Measurements from ENCODE around the gene ITIH4. TPM values are rescaled to one million over a fixed set of nuclear protein-coding genes. Genes with fewer than 3 reads are reported as not detected.

The ITIH4 gene
- total RNA-seq, 1 experiment from 2014 or later, result 4.1 TPM

DNA sequence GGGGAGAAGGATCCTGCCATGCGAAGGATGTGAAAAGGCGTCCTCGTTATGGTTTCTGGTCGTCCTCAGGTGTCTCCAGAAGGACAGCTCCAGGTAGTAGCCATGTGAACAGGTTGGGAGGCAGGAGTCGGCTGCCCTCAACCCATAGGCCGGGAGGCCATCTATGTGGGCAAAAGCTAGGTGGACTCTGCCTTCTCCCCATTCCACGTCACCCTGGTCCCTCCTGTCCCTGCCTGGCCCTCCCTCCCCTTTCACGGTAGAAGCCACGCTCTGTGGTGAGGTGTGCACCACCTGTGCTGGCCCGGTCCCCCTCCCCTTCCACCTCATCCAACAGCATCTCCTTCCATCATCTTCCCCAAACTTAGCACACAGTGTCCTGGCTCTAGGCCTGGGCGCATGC lies 19.5 kb downstream of the ITIH4 start:
- Mint-ChIP-seq H3K4me1 (ENCODE audit: low read depth, unreplicated experiment) (no peaks in the 10 kb centered on the region), H3K4me3 (ENCODE audit: unreplicated experiment) (no peak overlapping the region), H3K36me3 (ENCODE audit: insufficient read depth, unreplicated experiment) (no peaks in the 10 kb centered on the region), H3K9me3 (ENCODE audit: unreplicated experiment) (no peaks in the 10 kb centered on the region), H3K27me3 (ENCODE audit: insufficient read depth, unreplicated experiment) (no peaks in the 10 kb centered on the region), H3K27ac (ENCODE audit: unreplicated experiment) (no peak overlapping the region)
- CTCF ChIA-PET, result no interaction called here
- no peak overlapping the region for H3K4me3 ChIP-seq (ENCODE audit: low read depth, low read length)
- intact Hi-C loops (cut with micrococcal nuclease; ENCODE audit: unreplicated experiment), result no loop called here
- no peaks in the 10 kb centered on the region for H3K4me1 ChIP-seq
- POLR2A ChIA-PET, result no interaction called here
- BruUV-seq (replicated peaks), result no TSS peak
- H3K9me3 ChIP-seq, result no peaks in the 10 kb centered on the region
- H3K36me3 ChIP-seq (ENCODE audit: control insufficient read depth, insufficient read depth, low read length), result no peaks in the 10 kb centered on the region
- TF ChIP-seq, protein P1, sequence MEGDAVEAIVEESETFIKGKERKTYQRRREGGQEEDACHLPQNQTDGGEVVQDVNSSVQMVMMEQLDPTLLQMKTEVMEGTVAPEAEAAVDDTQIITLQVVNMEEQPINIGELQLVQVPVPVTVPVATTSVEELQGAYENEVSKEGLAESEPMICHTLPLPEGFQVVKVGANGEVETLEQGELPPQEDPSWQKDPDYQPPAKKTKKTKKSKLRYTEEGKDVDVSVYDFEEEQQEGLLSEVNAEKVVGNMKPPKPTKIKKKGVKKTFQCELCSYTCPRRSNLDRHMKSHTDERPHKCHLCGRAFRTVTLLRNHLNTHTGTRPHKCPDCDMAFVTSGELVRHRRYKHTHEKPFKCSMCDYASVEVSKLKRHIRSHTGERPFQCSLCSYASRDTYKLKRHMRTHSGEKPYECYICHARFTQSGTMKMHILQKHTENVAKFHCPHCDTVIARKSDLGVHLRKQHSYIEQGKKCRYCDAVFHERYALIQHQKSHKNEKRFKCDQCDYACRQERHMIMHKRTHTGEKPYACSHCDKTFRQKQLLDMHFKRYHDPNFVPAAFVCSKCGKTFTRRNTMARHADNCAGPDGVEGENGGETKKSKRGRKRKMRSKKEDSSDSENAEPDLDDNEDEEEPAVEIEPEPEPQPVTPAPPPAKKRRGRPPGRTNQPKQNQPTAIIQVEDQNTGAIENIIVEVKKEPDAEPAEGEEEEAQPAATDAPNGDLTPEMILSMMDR (IDR thresholded peaks at IDR 0.05; ENCODE audit: insufficient read depth in 1 of 2, low read depth in 1 of 2, low read length in 1 of 2, severe bottlenecking in 1 of 2, unreplicated experiment in 1 of 2), result no peak
- H3K27me3 ChIP-seq (replicated peaks; ENCODE audit: control insufficient read depth, insufficient read depth, low read length), result no peaks in the 10 kb centered on the region
- no peak for DNase-seq

DNA sequence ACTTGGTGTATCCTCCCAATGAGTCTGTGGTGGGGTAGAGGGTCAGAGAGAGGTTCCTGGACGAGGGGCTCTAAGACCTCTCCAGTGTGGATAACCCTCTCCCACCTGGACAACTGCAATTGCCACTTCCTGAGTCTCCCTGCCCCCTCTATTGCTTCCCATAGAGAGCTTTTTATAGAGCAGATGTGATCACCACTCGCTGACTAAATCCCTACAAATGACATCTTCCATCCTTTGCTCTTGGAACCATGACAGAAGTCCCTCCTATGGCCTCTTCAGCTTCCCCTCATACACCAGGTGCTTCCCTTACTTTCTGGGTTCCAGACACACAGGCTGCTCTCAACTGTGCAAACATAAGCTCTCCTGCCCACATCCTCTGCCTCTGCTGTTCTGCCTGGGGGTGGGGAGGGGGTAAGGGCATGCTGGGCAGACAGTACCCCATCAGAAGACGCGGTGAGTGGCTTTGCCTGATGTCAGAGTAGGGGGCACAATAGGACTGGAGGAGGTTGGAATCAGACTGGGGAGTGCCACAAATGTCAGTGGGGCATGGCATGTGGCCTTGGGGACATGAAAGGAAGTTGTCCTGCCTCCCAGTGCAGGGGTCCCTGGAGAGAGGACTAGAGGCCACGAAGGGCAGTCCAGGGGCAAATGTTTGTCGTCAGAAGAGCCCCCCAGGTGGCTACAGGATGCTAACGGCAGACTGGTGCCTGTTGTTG lies 20.7 kb downstream of the ITIH4 start:
- no peak for DNase-seq
- H3K27me3 ChIP-seq (replicated peaks; ENCODE audit: control insufficient read depth, insufficient read depth, low read length), result no peaks in the 10 kb centered on the region
- no peak overlapping the region for H3K4me3 ChIP-seq (ENCODE audit: low read depth, low read length)
- H3K9me3 ChIP-seq, result no peaks in the 10 kb centered on the region
- ChIA-PET CTCF (interaction anchor here (0.6 kb wide), 1 partner anchor 73 kb away, joined by 3 read pairs; no protein-coding TSS in a partner anchor), POLR2A (no interaction called here)
- no TSS peak for BruUV-seq (replicated peaks)
- Mint-ChIP-seq H3K9me3 (ENCODE audit: unreplicated experiment) (no peaks in the 10 kb centered on the region), H3K27me3 (ENCODE audit: insufficient read depth, unreplicated experiment) (no peaks in the 10 kb centered on the region), H3K36me3 (ENCODE audit: insufficient read depth, unreplicated experiment) (no peaks in the 10 kb centered on the region), H3K4me1 (ENCODE audit: low read depth, unreplicated experiment) (no peaks in the 10 kb centered on the region), H3K27ac (ENCODE audit: unreplicated experiment) (no peak overlapping the region), H3K4me3 (ENCODE audit: unreplicated experiment) (no peak overlapping the region)
- H3K4me1 ChIP-seq, result no peaks in the 10 kb centered on the region
- TF ChIP-seq, protein P1 (IDR thresholded peaks at IDR 0.05; ENCODE audit: insufficient read depth in 1 of 2, low read depth in 1 of 2, low read length in 1 of 2, severe bottlenecking in 1 of 2, unreplicated experiment in 1 of 2), result no peak
- H3K36me3 ChIP-seq (ENCODE audit: control insufficient read depth, insufficient read depth, low read length), result no peaks in the 10 kb centered on the region
- intact Hi-C loops (cut with micrococcal nuclease; ENCODE audit: unreplicated experiment), result no loop called here

DNA sequence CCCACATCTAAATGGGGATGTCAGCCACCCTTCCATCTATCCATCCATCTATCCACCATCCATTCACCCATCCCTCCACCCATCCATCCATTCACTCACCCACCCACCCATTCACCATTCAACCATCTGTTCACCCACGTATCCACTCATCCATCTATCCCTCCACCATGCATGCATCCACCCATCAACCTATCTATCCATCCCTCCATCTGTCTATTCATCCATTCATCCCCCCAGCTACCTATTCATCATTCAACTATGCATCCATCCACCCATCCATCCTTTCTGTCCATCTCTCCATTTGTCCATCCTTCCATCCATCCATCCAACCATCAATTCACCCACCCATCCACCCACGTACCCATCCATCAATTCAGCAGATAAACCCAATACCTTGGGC lies 21.3 kb downstream of the ITIH4 start:
- no peaks in the 10 kb centered on the region for H3K36me3 Mint-ChIP-seq (ENCODE audit: insufficient read depth, unreplicated experiment)
- H3K9me3 Mint-ChIP-seq (ENCODE audit: unreplicated experiment), result no peaks in the 10 kb centered on the region
- intact Hi-C loops (cut with micrococcal nuclease; ENCODE audit: unreplicated experiment), result no loop called here
- H3K27ac Mint-ChIP-seq (ENCODE audit: unreplicated experiment), result no peak overlapping the region
- ChIA-PET CTCF (interaction anchor here (0.9 kb wide), 1 partner anchor 12 kb away, joined by 3 read pairs; no protein-coding TSS in a partner anchor), POLR2A (no interaction called here)
- H3K27me3 Mint-ChIP-seq (ENCODE audit: insufficient read depth, unreplicated experiment), result no peaks in the 10 kb centered on the region
- Histone ChIP-seq H3K27me3 (replicated peaks; ENCODE audit: control insufficient read depth, insufficient read depth, low read length) (no peaks in the 10 kb centered on the region), H3K36me3 (ENCODE audit: control insufficient read depth, insufficient read depth, low read length) (no peaks in the 10 kb centered on the region), H3K9me3 (no peaks in the 10 kb centered on the region), H3K4me1 (no peaks in the 10 kb centered on the region), H3K4me3 (ENCODE audit: low read depth, low read length) (no peak overlapping the region)
- H3K4me3 Mint-ChIP-seq (ENCODE audit: unreplicated experiment), result no peak overlapping the region
- DNase-seq, result no peak
- H3K4me1 Mint-ChIP-seq (ENCODE audit: low read depth, unreplicated experiment), result no peaks in the 10 kb centered on the region
- no TSS peak for BruUV-seq (replicated peaks)
- TF ChIP-seq, protein P1 (IDR thresholded peaks at IDR 0.05; ENCODE audit: insufficient read depth in 1 of 2, low read depth in 1 of 2, low read length in 1 of 2, severe bottlenecking in 1 of 2, unreplicated experiment in 1 of 2), result no peak
